Measurements from ENCODE around the gene TOLLIP.
A peak's percentile ranks its signal among the peaks of the same experiment; 100 is the strongest.
"Not testable (repeated sequence)": the region's sequence is repeated elsewhere in the genome, so short reads cannot be mapped to it uniquely, and the experiment has no call there.

Gene TOLLIP

GRCh38 chr11:1280116-1281035 lies 29.1 kb downstream of the TOLLIP start:
- DNase-seq: no peak

- no peak for DNase-seq
Measured at GRCh38 chr11:1279674-1280055, 29.8 kb downstream of the TOLLIP start.

GRCh38 chr11:1278766-1279673 lies 30.4 kb downstream of the TOLLIP start:
- DNase-seq: no peak

GRCh38 chr11:1277936-1278512 lies 31.4 kb downstream of the TOLLIP start:
- DNase-seq: no peak

GRCh38 chr11:1276866-1277615 lies 32.4 kb downstream of the TOLLIP start:
- no peak for DNase-seq

GRCh38 chr11:1276041-1276790 lies 33.2 kb downstream of the TOLLIP start:
- no peak for DNase-seq

GRCh38 chr11:1275021-1275420 lies 34.4 kb downstream of the TOLLIP start:
- DNase-seq: no peak

- DNase-seq: no peak
Measured at GRCh38 chr11:1274501-1274900, 34.9 kb downstream of the TOLLIP start.

GRCh38 chr11:1272531-1272930 lies 36.9 kb downstream of the TOLLIP start:
- DNase-seq: no peak

GRCh38 chr11:1271927-1272326 lies 37.5 kb downstream of the TOLLIP start:
- DNase-seq: no peak

- DNase-seq: no peak
Measured at GRCh38 chr11:1271406-1271805, 38.0 kb downstream of the TOLLIP start.

GRCh38 chr11:1271002-1271401 lies 38.4 kb downstream of the TOLLIP start:
- no peak for DNase-seq

GRCh38 chr11:1270476-1270875 lies 39.0 kb downstream of the TOLLIP start:
- no peak for DNase-seq

GRCh38 chr11:1269957-1270356 lies 39.5 kb downstream of the TOLLIP start:
- DNase-seq: no peak

GRCh38 chr11:1267441-1268100 lies 41.9 kb downstream of the TOLLIP start:
- DNase-seq: no peak

GRCh38 chr11:1266976-1267375 lies 42.5 kb downstream of the TOLLIP start:
- DNase-seq: not testable (repeated sequence)

- not testable (repeated sequence) for DNase-seq
Measured at GRCh38 chr11:1265480-1265879, 44.0 kb downstream of the TOLLIP start.

GRCh38 chr11:1264444-1264843 lies 45.0 kb downstream of the TOLLIP start:
- not testable (repeated sequence) for DNase-seq

GRCh38 chr11:1263010-1263409 lies 46.4 kb downstream of the TOLLIP start:
- DNase-seq: no peak

- peak; percentile 93 for DNase-seq
Measured at GRCh38 chr11:1262172-1263006, 47.0 kb downstream of the TOLLIP start.
